B cell (primary cell): Measurements from ENCODE around the gene CD6.

ENCODE experiments used
- CTCF ChIP-seq: fragments of 200-600 bp; IDR thresholded peaks from one replicate; pipeline ENCODE4 v1.8.0; 2022; ENCODE audit warnings: antibody characterized with exemption, mild to moderate bottlenecking
- EZH2 ChIP-seq: IDR thresholded peaks from 2 replicates; pipeline ENCODE4 v1.6.1; 2012; ENCODE audit warnings: borderline replicate concordance, low read depth, mild to moderate bottlenecking, moderate library complexity, low read length; ENCODE audit not compliant: insufficient read depth, poor library complexity, severe bottlenecking

GRCh38 chr11:60993615-60994014, 22.1 kb downstream of the CD6 start:
- no peak for TF ChIP-seq CTCF
- no peak for TF ChIP-seq EZH2
